ENCODE data around the gene HSD17B8. TPM values are rescaled to one million over a fixed set of nuclear protein-coding genes. Genes with fewer than 3 reads are reported as not detected.
A peak's percentile ranks its signal among the peaks of the same experiment; 100 is the strongest.

Gene HSD17B8
- total and polyA plus RNA-seq, 2 donors = 7.6 to 17.3 TPM

- Histone ChIP-seq H3K27ac (ENCODE audit: low read depth) (no peak overlapping the region), H3K36me3 (ENCODE audit: insufficient read depth) (no peaks in the 10 kb centered on the region), H3K4me1 (ENCODE audit: insufficient read depth) (no peaks in the 10 kb centered on the region), H3K4me3 (ENCODE audit: low read depth, low read length) (no peak overlapping the region)
- no peak for DNase-seq (ENCODE audit: extremely low spot score)
- 46% methylated on average over 1 of the region's 1 CpG for WGBS
These were observed 39.0 kb downstream of the HSD17B8 start for GRCh38 chr6:33243476-33243875.

DNA sequence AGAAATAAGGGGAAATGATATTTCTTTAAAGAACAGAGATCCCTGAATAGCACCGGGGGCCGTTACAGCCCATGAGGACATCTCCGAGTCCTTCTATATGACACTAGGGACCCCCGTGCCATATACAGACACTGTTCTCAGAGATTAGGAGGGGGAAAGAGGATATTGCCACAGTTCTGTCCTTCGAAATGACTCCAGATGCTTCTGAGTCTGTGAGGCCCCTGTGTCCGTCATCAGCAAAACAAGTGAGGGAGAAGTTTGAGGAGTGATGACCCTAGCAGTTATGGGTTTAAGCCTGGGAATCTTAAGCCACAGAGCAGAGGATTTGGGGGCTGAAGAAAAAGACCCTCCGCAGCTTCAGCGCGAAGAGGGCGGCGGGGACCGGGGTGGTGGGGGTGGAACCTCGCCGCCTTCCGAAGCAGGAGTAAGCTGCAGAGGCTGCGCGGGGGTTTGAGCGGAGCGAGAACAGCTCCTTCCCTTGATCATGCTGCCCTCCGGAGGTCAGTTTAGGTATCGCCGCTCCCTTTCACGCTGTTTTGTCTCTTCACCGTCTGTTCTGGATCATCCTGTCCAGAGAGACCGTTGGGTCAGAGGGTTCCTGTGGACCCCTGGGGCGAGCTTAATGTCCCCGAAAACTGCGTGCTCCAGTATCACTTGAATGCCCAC is 43.7 kb downstream of the HSD17B8 start:
- no peak overlapping the region for H3K27ac ChIP-seq (ENCODE audit: low read depth)
- H3K4me3 ChIP-seq (ENCODE audit: low read depth, low read length) = no peak overlapping the region
- H3K36me3 ChIP-seq (ENCODE audit: insufficient read depth) = no peaks in the 10 kb centered on the region
- peak; percentile 72 for DNase-seq (ENCODE audit: extremely low spot score)
- WGBS = 2% methylated on average over 28 of the region's 28 CpGs
- no peaks in the 10 kb centered on the region for H3K4me1 ChIP-seq (ENCODE audit: insufficient read depth)

DNA sequence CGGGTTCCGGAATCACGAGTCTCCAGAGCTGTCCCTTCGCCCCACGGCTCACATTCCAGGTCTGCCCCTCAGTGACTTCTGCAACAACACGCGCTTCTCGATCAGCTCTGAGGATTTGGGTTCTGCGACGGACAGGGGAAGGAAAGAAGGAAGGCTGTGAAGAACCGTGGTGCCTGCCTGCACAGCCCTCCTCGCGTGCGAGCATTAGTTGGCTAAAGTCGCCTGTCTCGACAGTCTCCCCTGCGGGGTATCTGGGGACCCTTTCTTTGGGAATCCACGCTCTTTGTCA is 44.1 kb downstream of the HSD17B8 start:
- under 1% methylated on average over 18 of the region's 18 CpGs for WGBS
- Histone ChIP-seq H3K36me3 (ENCODE audit: insufficient read depth) (no peaks in the 10 kb centered on the region), H3K4me3 (ENCODE audit: low read depth, low read length) (peak overlapping the region; percentile 30), H3K4me1 (ENCODE audit: insufficient read depth) (no peaks in the 10 kb centered on the region), H3K27ac (ENCODE audit: low read depth) (peak overlapping the region; percentile 63)
- peak; percentile 31 for DNase-seq (ENCODE audit: extremely low spot score)

DNA sequence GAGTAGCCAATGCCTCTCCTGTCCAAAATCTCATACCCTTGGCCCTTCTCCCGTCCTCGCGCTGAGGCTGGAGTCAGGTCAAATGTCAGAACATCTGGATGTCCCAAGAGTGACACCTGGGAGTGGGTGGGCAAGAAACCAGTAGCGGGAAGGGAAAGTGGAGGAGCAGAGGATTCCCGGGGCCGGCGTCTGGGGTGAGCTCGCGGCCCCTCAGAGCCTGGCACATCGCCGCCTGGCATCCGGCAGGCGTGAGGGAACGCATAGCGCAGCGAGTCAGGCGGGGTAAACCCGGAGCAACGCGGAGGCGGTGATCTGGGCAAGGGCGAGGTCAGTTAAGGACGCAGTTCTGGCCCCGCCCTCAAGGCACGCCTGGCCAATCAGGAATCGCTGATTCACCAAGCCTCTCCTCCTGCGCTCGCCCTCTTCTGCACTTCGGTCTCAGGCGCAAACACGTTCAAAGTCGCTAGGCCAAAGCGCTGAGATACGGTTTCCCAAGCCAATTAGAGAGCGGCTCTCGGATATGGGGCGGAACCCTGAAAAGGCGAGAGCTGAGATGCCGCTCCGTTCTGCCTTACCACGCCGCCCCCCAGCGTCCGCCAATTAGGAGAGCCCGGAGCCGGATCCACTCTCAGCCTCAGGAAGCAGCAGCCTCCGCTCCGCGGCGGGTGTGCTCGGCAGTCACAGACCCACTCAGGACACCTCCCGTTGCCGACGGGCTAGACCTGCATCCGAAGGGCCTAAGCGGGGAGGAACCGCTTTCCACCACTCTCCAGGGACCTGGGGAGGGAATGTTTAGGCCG is 44.7 kb downstream of the HSD17B8 start:
- under 1% methylated on average over 58 of the region's 58 CpGs for WGBS
- H3K36me3 ChIP-seq (ENCODE audit: insufficient read depth) = no peaks in the 10 kb centered on the region
- DNase-seq (ENCODE audit: extremely low spot score) = peak; percentile 97
- no peaks in the 10 kb centered on the region for H3K4me1 ChIP-seq (ENCODE audit: insufficient read depth)
- peak overlapping the region; percentile 37 for H3K4me3 ChIP-seq (ENCODE audit: low read depth, low read length)
- peak overlapping the region; percentile 80 for H3K27ac ChIP-seq (ENCODE audit: low read depth)

DNA sequence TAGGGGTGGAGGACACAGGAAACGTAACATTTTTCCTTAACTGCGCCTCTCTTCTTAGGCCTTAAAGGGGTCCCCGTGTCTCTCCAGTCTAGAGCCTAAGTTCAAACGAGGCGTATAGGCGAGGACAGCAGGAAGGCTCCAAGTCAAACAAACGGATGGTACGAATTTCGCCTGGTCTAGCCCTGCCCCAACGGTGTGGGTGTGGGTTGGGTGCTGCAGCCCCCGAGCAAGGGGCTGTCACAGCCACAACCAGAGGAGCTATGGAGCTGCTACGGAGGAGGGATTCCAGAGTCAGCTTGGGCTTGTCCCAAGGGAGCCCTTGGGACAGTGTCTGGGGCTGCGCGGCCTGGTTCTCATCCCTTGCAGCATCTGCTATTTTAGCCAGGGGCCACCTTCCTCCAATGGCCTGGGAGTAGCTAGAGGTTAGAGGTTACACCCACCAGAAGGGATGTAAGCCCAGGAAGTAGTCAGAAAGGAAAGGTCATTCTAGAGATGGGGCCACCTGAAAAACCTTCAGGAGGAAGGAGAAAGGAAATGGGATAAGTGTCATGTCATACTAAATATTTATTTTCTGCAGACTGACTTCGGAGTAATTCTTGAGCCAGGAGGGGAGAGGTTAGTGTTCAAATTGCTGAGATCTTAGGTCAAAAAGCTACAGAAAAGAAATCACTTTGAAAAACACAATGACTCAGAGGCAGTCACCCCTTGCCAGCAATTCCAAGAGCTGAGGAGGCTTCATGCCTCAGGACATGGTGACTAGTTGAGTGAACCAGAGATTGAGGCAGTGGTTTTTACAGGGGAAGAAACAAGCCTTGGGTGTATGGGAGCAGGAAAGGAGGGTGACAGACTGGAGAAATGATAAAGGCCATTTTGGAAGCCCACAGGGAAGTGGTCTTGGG is 45.5 kb downstream of the HSD17B8 start:
- Histone ChIP-seq H3K36me3 (ENCODE audit: insufficient read depth) (no peaks in the 10 kb centered on the region), H3K4me1 (ENCODE audit: insufficient read depth) (no peaks in the 10 kb centered on the region), H3K4me3 (ENCODE audit: low read depth, low read length) (peak overlapping the region; percentile 37), H3K27ac (ENCODE audit: low read depth) (peak overlapping the region; percentile 80)
- WGBS = 14% methylated on average over 15 of the region's 15 CpGs
- no peak for DNase-seq (ENCODE audit: extremely low spot score)

DNA sequence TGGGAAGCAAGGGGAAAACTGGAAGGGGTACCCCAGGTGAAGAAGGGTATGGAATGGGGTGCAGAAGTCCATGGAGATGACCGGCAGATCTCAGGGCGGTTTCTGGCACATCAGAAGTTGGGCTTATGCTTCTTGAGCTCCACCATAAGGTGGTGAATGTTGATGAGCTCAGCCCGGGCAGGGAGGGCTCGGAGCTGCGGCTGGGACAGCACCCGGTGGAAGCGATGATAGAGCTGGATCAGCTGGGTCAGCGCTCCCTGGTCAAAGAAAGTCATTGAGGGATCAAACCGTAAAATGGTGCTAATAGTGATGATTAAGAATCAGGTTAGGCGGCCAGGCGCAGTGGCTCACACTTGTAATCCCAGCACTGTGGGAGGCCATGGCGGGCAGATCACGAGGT is 46.3 kb downstream of the HSD17B8 start:
- Histone ChIP-seq H3K4me3 (ENCODE audit: low read depth, low read length) (no peak overlapping the region), H3K36me3 (ENCODE audit: insufficient read depth) (no peaks in the 10 kb centered on the region), H3K4me1 (ENCODE audit: insufficient read depth) (no peaks in the 10 kb centered on the region), H3K27ac (ENCODE audit: low read depth) (no peak overlapping the region)
- 94% methylated on average over 13 of the region's 13 CpGs for WGBS
- no peak for DNase-seq (ENCODE audit: extremely low spot score)

DNA sequence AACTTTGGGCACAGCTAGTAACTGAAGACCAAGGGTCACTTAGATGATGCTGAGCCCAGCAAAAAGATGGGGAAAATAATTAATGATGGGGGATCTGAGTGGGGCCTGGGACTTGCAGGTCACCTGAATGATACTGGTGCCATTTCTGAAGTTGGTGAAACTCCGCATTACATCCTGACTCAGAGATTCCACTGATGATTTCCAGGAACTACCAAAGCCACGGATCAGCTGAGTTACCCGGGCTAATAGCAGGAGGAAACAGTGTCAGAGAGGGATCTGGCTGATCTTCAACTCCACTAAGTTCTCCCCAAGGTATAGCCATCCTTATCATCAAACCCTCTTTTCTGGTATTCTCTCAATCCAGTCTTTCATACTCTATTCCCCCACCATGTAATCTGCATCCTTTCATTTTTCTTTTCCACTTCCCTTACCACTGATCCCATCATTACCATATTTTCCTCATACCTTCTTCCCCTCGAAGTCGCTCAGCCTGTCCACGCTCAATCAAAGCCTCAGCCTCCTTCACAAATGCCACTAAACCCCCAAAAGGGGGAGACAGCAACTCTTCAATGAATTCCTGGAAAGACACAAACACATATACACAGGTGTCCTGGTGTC is 47.0 kb downstream of the HSD17B8 start:
- Histone ChIP-seq H3K4me3 (ENCODE audit: low read depth, low read length) (no peak overlapping the region), H3K4me1 (ENCODE audit: insufficient read depth) (no peaks in the 10 kb centered on the region), H3K27ac (ENCODE audit: low read depth) (no peak overlapping the region), H3K36me3 (ENCODE audit: insufficient read depth) (no peaks in the 10 kb centered on the region)
- DNase-seq (ENCODE audit: extremely low spot score) = no peak
- 90% methylated on average over 6 of the region's 6 CpGs for WGBS

- Histone ChIP-seq H3K36me3 (ENCODE audit: insufficient read depth) (no peaks in the 10 kb centered on the region), H3K4me3 (ENCODE audit: low read depth, low read length) (no peak overlapping the region), H3K4me1 (ENCODE audit: insufficient read depth) (no peaks in the 10 kb centered on the region), H3K27ac (ENCODE audit: low read depth) (no peak overlapping the region)
- DNase-seq (ENCODE audit: extremely low spot score) = no peak
These were observed 48.3 kb downstream of the HSD17B8 start for GRCh38 chr6:33252759-33253158.

DNA sequence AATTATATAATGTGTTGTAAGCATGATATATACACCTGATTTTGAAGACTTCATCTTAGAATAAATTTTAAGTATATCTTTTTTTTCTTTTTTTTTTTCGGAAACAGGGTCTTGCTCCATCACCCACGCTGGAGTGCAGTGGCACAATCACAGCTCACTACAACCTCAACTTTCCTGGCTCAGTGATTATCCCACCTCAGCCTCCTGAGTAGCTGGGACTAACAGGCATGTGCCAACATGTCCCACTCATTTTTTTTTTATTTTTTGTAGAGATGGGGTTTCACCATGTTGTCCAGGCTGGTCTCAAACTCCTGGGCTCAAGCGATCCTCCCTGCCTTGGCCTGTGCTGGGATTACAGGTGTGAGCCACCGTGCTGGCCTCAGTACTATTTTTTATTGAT is 50.1 kb downstream of the HSD17B8 start:
- H3K4me3 ChIP-seq (ENCODE audit: low read depth, low read length) = no peak overlapping the region
- WGBS = 95% methylated on average over 4 of the region's 4 CpGs
- H3K27ac ChIP-seq (ENCODE audit: low read depth) = no peak overlapping the region
- H3K36me3 ChIP-seq (ENCODE audit: insufficient read depth) = peaks cover 3% of the 10 kb centered on the region
- H3K4me1 ChIP-seq (ENCODE audit: insufficient read depth) = no peaks in the 10 kb centered on the region
- DNase-seq (ENCODE audit: extremely low spot score) = no peak

Small RNA genes lying within 50 kb of the gene (small RNA-seq; reads per million reads assigned to genes)
- gene MIR219A1 (1.7 reads per million, percentile 85 among the genes with 10 or more reads in this experiment), gene RNY4P10 (0.09 reads per million)

Other genes starting within 250 kb of the HSD17B8 start
- gene BRD2, start 236.1 kb upstream of the HSD17B8 start, total RNA-seq = 79.0 TPM
- gene BRD2, start 236.1 kb upstream of the HSD17B8 start, polyA plus RNA-seq = 138 TPM
- gene HLA-DOA, start 195.1 kb upstream of the HSD17B8 start, total RNA-seq = 2.7 TPM
- gene HLA-DOA, start 195.1 kb upstream of the HSD17B8 start, polyA plus RNA-seq = 5.7 TPM
- 25.4 TPM for gene HLA-DPA1, start 131.0 kb upstream of the HSD17B8 start, total RNA-seq
- gene HLA-DPA1, start 131.0 kb upstream of the HSD17B8 start, polyA plus RNA-seq = 51.6 TPM
- gene HLA-DPB1, start 128.7 kb upstream of the HSD17B8 start, total RNA-seq = 16.4 TPM
- 74.7 TPM for gene HLA-DPB1, start 128.7 kb upstream of the HSD17B8 start, polyA plus RNA-seq
- 1.3 TPM for gene COL11A2, start 12.2 kb upstream of the HSD17B8 start, total RNA-seq
- 0.30 TPM for gene COL11A2, start 12.2 kb upstream of the HSD17B8 start, polyA plus RNA-seq
- gene RXRB, start 4.0 kb upstream of the HSD17B8 start, total RNA-seq = 21.4 TPM
- 41.6 TPM for gene RXRB, start 4.0 kb upstream of the HSD17B8 start, polyA plus RNA-seq
- gene SLC39A7, start 3.8 kb upstream of the HSD17B8 start, total RNA-seq = 60.0 TPM
- 77.1 TPM for gene SLC39A7, start 3.8 kb upstream of the HSD17B8 start, polyA plus RNA-seq
- 19.1 TPM for gene RING1, start 3.8 kb downstream of the HSD17B8 start, total RNA-seq
- gene RING1, start 3.8 kb downstream of the HSD17B8 start, polyA plus RNA-seq = 48.3 TPM
- gene VPS52, start 67.2 kb downstream of the HSD17B8 start, total RNA-seq = 32.4 TPM
- 45.3 TPM for gene VPS52, start 67.2 kb downstream of the HSD17B8 start, polyA plus RNA-seq
- gene RPS18, start 67.4 kb downstream of the HSD17B8 start, total RNA-seq = 3,033 TPM
- 4,357 TPM for gene RPS18, start 67.4 kb downstream of the HSD17B8 start, polyA plus RNA-seq
- 8.0 TPM for gene B3GALT4, start 72.5 kb downstream of the HSD17B8 start, total RNA-seq
- gene B3GALT4, start 72.5 kb downstream of the HSD17B8 start, polyA plus RNA-seq = 19.3 TPM
- gene WDR46, start 84.6 kb downstream of the HSD17B8 start, total RNA-seq = 29.7 TPM
- gene WDR46, start 84.6 kb downstream of the HSD17B8 start, polyA plus RNA-seq = 40.2 TPM
- gene PFDN6, start 84.9 kb downstream of the HSD17B8 start, total RNA-seq = 24.3 TPM
- 104 TPM for gene PFDN6, start 84.9 kb downstream of the HSD17B8 start, polyA plus RNA-seq
- gene RGL2, start 94.3 kb downstream of the HSD17B8 start, total RNA-seq = 44.0 TPM
- gene RGL2, start 94.3 kb downstream of the HSD17B8 start, polyA plus RNA-seq = 77.5 TPM
- 43.0 TPM for gene TAPBP, start 109.4 kb downstream of the HSD17B8 start, total RNA-seq
- gene TAPBP, start 109.4 kb downstream of the HSD17B8 start, polyA plus RNA-seq = 48.8 TPM
- gene ZBTB22, start 113.1 kb downstream of the HSD17B8 start, total RNA-seq = 15.8 TPM
- gene ZBTB22, start 113.1 kb downstream of the HSD17B8 start, polyA plus RNA-seq = 21.4 TPM
- 15.3 TPM for gene DAXX, start 118.3 kb downstream of the HSD17B8 start, total RNA-seq
- gene DAXX, start 118.3 kb downstream of the HSD17B8 start, polyA plus RNA-seq = 36.7 TPM
- gene KIFC1, start 187.2 kb downstream of the HSD17B8 start, total RNA-seq = 7.5 TPM
- 1.2 TPM for gene KIFC1, start 187.2 kb downstream of the HSD17B8 start, polyA plus RNA-seq
- gene PHF1, start 206.4 kb downstream of the HSD17B8 start, total RNA-seq = 16.4 TPM
- gene PHF1, start 206.4 kb downstream of the HSD17B8 start, polyA plus RNA-seq = 79.4 TPM
- gene CUTA, start 213.5 kb downstream of the HSD17B8 start, total RNA-seq = 62.5 TPM
- gene CUTA, start 213.5 kb downstream of the HSD17B8 start, polyA plus RNA-seq = 192 TPM
- gene SYNGAP1, start 215.4 kb downstream of the HSD17B8 start, total RNA-seq = 9.8 TPM
- gene SYNGAP1, start 215.4 kb downstream of the HSD17B8 start, polyA plus RNA-seq = 19.6 TPM
- gene ZBTB9, start 249.9 kb downstream of the HSD17B8 start, total RNA-seq = 7.8 TPM
- gene ZBTB9, start 249.9 kb downstream of the HSD17B8 start, polyA plus RNA-seq = 5.0 TPM

Measured in urinary bladder (tissue), 4 donors.